ENCODE results near the gene MYO5C. TPM values are rescaled to one million over a fixed set of nuclear protein-coding genes. Genes with fewer than 3 reads are reported as not detected.

MYO5C gene
- total and polyA plus RNA-seq, 2 of the 8 experiments (the other 6 are each of a cell fraction or from before 2014, with no cell fraction given), result 8.2 to 26.7 TPM

- no peak for TF ChIP-seq BRCA1 (IDR thresholded peaks at IDR 0.05; ENCODE audit: low read depth, low read length)
- TF ChIP-seq POU5F1 (IDR thresholded peaks at IDR 0.05; ENCODE audit: low read depth, low read length), result no peak
These were observed 28.5 kb upstream of the MYO5C start (continued) for GRCh38 chr15:52324109-52324508.

Data from H1 (cell line).